GM18861 (cell line): ENCODE results near the gene SLC25A4.
"Not testable (repeated sequence)": the region's sequence is repeated elsewhere in the genome, so short reads cannot be mapped to it uniquely, and the experiment has no call there.

Experiments
- ATAC-seq: cut with Tn5 transposase; IDR thresholded peaks from one replicate; pipeline ENCODE4 v1.9.1; 2021; ENCODE audit not compliant: unreplicated experiment

The SLC25A4 gene

DNA sequence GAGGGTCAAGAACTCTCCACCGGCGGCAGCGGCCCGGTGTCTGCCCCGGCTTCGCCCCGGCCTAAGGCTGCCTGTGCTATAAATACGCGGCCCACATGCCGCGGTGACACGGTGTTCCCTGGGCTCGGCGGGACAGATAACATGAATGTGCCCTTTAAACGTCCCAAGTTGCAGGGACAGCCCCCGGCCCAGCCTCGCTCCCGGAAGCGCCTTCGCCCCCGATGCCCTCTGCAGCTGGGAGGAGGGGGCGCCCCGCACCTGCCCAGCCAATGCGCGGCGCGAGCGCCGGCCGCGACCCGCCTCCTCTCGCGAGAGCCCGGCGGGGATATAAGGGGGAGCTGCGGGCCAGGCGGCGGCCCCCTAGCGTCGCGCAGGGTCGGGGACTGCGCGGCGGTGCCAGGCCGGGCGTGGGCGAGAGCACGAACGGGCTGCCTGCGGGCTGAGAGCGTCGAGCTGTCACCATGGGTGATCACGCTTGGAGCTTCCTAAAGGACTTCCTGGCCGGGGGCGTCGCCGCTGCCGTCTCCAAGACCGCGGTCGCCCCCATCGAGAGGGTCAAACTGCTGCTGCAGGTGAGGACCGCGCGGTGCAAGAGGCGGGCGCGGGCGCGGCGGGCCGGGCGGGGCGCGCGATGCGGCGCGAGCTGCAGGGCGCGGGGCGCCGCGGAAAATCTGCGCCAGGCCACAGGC, at the start of gene SLC25A4:
SLC25A4 (plus strand) TSS at position 355 of the 689 bp plus-strand sequence; CDS start at position 462, 107 bp downstream.
- ATAC-seq, result peak; percentile 88

DNA sequence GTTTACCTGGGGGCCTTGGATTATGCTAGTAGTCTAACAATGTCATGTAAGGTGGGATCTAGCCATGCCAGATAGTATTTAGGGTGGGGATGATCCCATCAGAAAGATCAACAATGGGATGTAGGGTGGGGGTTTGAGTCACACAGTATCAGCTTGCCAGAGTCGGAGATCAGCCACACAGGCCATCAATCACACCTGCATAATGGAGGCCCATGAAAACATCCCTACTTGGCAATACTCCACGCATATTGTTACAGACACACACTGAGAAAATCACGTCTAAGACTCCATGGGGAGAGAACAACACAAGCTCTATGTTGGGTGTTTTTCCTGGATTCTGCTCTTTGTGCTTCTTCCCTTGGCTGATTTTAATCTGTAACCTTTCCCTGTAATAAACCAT, 49.5 kb upstream of the SLC25A4 start:
- ATAC-seq, result no peak

DNA sequence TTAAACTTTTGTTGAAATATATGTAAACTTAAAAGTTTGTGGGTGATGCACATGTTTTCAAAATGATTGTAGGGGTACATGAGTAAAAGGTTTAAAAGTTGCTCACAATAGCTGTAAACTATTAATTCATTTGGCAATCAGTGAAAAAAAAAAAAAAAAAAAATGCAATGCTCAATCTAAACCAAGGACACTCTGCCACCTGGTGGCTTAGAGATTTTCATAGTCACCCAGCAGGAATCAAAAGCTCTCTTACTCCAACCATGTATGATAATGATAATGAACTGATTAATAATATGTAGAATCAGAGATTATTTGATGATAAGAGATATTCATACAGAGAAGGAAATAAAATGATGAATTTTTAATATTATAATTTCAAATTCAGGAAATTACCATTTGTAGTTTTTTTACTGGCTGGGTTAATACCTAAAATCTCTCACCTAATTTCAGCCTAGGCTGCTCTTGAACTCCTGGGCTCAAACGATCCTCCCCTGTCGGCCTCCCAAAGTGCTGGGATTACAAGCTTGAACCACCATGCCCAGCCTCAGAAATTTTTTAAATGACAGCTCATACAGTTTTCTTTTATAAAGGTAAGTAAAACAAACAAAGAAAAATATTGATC, 46.9 kb upstream of the SLC25A4 start:
- no peak for ATAC-seq

DNA sequence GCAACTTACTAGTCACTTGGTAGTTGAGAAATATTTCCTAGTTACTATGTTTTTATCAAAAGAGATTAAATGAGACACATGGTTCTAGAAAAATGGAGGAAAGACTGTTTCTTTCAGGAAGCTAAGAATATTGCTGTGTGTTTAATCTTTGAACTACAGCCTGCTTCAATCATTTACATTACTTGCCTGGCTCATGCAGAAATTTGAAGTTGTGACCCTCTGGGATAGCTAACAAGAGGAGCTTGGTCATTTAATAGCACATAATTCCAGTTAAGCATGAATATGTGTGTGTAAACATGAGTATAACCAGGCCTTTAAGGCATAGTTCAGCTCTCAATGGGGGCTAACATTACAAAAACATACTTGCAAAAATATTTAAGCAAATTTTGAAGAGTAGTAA, 44.6 kb upstream of the SLC25A4 start:
- no peak for ATAC-seq

DNA sequence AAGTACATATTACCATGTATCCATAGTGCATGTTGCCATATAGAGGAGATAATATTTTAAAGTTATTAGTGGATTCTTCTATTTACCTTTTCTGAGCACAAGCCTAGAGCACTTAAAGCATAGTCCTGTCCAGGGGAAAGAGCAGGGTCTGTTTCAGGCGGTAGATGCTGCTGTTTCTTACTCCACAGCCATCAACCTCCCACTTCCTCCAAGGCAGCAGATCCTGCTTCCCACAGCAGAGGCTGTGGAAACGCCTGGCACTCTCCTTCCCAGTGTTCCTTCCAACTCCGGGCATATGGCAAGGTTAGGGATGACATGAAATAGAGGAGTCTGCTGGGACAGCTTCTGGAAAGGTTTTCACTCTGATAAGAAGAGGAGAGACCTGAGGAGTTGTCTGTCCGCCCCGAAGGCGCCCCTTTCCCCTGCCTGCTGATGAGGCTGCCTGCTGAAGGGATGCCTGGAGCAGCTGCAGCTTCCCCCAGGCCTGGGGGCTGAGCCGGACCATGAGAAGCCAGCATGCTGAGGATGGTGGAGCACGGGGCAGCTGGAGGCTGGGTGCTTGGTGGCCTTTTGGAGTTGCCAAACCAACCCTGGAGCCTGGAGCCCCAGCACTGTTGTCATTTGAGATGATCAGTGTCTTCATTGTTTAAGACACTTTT, 43.9 kb upstream of the SLC25A4 start:
- no peak for ATAC-seq

DNA sequence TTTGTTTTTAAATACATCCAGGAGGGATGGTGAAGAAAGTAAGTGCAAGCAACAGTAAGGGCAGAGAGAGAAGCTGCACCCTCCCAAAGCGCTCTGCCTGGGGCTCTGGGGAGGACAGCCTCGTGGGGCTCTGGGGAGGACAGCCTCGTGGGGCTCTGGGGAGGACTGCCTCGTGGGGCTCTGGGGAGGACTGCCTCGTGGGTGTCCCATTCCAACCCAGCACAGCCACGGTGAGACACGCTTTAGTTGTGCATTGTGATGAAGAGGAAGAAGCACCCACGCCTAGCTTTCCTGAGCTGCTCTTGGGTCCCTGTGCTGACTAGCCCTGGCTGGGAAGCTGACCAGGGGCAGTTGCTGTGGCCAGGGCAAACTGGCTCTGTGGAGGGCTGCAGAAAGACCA, 43.1 kb upstream of the SLC25A4 start:
- ATAC-seq, result no peak

DNA sequence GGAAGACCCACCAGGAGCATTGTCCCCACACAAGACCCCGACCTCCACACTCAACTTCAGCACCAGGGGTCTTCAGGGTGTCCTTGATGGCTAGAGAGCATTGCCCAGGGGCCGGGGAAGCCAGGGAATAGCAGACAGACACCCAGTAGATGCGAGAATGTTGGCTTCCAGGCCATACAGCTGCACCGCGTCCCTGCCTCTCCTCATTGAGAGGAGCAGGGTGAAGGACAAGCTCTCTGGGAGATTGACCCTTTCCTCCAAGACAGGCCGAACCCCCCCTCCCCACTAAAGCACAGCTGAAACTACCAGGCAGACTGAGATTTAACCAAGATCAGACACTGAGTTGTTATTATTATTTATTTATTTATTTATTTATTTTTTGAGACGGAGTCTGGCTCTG, 42.6 kb upstream of the SLC25A4 start:
- ATAC-seq, result no peak

DNA sequence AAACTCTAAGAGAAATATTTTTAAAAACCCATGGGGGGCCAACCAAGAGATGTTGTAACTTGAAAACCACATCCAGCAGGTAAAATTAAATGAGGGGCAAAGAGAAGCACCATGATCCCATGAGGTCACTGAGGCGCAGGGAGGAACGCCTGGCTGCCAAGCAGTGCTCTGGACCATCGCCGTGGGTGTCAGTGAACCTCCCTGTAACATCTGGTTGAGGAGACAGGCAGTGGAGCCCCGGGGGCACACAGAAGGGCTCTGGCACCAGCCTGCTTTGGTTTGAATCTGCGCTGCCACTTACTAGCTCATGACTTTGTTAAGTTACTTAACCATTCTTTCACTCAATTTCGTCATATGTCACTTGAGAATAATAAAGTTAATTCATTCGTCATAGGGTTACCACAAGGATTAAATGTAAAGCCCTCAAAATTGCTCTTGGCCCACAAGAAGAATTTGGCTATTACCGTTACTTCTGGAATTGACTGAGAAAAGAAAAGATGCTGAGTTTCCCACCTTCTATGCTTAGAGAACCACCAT, 41.6 kb upstream of the SLC25A4 start:
- ATAC-seq, result no peak

DNA sequence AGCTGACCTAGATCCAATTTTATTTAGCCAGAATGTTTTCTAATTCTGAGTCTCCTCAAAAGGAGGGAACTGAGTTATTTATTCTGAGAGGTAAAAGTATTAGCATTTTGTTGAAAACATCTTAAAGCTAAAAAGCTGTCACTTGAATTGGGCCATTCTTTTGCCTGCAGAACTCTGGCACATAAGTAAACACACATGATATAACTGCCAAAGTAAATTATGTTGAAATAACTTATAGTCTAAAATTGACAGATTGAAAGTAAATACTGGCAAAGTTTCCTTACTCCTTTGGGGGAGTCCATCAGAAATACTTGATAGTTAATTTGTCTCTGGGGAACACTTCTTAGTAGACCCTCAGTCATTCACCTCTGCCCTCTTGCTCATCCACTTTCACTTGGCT, 38.3 kb upstream of the SLC25A4 start:
- no peak for ATAC-seq

DNA sequence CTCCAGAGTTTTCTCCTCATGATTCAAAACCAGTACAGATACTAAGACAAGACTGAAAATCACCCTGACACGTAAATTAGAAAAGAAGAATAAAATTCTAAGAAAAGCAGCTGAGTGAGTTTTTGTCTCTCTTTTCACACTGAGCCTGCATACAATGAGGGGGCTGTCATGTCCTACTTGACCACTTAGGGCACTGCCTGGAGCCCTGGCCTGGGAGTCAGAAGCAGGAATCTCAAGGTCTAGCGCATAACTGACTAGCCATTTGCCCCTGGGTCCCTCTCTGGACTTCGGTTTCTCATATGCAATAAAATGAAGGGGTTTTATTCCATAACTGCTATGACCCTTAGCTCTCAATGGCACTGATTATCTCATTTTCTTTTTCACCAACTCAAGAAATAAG, 36.7 kb upstream of the SLC25A4 start:
- no peak for ATAC-seq

DNA sequence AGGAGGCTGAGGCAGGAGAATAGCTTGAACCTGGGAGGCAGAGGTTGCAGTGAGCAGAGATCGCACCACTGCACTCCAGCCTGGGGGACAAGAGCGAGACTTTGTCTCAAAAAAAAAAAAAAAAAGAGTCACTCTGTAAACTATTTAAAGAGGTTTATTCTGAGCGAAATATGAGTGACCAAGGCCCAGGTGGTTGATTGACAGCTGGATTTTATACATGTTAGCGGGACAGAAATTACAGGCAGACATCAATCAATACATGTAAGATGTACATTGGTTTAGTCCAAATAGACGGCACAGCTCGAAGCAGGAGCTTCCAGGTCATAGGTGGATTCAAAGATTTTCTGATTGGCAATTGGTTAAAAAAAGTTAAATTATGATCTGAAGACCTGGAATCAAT, 35.5 kb upstream of the SLC25A4 start:
- ATAC-seq, result not testable (repeated sequence)

DNA sequence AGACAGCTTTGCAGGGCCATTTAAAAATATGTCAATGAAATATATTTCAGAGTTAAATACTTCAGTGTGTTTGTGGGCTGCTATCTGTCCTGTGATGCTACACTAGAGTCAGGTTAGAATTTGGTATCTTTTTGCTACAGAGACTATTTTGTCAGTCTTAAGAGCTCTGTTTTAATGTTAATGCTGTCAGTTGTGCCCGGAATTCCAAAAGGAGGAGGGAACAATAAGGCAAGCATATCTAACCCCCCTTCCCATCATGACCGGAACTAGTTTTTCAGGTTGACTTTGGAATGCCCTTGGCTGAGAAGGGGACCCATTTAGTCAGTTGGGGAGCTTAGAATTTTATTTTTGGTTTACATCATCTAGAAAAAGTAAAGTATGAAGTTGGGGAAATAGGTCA, 34.9 kb upstream of the SLC25A4 start:
- ATAC-seq, result no peak

DNA sequence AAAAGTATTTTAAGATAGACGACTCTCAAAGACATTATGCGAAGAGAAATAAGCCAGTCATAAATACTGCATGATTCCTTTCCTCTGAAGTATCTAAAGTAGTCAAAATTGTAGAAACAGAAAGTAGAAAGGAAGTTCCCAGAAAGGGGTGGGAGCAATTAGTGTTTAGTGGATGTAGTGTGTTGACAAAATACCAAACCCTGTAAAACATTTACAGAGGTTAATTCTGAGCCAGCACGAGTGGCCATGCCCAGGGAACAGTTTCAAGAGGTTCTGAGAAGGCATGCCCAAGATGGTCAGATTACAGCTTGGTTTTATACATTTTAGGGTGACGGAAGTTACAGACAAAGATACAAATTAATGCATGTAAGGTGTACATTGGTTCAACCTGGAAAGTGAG, 34.4 kb upstream of the SLC25A4 start:
- no peak for ATAC-seq

DNA sequence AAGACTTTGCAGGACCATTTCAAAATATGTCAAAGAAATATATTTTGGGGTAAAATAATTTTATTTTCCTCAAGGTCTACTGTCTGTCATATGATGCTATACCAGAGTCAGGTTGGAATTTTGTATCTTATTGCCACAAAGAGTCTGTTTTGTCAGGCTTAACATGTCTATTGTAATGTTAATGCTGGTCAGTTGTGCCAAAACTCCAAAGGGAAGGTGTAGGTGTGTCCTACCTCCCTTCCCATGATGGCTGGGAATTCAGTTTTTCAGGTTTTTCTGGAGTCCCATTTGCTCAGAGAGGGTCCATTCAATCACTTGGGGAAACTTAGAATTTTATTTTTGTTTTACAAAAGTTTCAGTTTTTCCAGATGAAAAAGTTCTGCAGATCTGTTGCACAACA, 33.3 kb upstream of the SLC25A4 start:
- ATAC-seq, result no peak

DNA sequence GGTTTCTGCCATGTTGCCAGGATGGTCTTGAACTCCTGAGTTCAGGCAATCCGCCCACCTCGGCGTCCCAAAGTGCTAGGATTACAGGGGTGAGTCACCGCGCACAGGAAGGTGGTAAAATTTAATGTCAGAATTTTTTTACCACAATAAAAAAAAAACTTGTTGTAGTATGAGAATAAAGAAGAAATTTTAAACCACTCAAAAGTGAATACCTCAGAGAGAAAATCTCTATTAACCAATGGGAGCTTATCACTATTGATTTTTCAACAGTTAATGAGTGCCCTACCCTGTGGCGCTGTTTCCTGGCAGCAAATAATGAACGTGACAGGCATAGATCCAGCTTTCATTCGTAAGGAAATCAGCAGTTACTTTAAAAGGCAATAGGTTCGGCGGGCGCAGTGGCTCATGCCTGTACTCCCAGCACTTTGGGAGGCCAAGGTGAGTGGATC, 32.7 kb upstream of the SLC25A4 start:
- ATAC-seq, result no peak

DNA sequence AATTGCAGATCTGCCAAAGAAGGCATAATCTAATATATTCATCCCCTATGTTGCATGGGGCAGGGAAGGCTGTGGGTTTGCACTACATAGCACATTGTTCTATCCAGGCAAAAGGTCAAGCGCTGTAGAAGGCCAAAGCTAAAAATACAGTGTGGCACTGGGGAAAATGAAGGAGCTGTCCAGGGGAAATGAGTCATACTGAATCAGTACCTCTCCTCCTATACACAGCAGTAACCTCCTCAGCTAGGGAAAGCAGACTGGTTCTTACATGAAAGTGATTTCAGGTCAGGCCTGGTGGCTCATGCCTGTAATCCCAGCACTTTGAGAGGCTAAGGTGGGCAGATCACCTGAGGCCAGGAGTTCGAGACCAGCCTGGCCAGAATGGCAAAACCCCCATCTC, 31.0 kb upstream of the SLC25A4 start:
- ATAC-seq, result no peak

DNA sequence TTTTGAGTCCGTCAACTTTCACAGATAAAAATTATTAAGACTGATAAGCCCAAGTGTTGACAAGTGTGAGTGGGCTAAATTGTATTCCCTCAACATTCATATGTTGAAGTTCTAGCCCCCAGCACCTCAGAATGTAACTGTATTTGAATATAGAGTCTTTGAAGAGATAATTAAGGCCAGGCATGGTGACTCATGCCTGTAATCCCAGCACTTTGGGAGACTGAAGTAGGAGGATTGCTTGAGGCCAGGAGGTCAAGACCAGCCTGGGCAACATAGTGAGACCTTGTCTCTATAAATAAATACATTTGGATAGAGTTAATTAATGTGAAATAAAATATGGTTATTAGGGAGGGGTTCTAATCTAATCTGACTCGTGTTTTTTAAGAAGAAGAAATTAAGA, 29.7 kb upstream of the SLC25A4 start:
- ATAC-seq, result no peak

DNA sequence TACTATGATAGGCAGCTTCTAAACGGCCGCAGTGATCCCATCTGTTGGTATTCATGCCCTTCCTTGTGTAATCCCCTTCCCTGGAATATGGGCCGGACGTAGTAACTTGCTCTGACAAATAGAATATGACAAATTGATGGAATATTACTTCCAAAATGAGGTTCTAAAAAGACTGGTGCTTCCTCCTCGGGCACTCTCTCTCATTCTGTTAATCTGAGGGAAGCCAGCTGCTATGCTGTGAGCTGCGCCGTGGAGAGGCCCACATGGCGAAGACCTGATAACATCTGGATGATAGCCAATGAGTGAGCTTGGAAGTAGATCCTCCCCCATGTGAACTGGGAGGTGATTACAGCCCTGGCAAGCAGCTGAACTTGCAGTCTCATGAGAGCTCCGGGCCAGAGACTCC, 27.2 kb upstream of the SLC25A4 start:
- ATAC-seq, result no peak

DNA sequence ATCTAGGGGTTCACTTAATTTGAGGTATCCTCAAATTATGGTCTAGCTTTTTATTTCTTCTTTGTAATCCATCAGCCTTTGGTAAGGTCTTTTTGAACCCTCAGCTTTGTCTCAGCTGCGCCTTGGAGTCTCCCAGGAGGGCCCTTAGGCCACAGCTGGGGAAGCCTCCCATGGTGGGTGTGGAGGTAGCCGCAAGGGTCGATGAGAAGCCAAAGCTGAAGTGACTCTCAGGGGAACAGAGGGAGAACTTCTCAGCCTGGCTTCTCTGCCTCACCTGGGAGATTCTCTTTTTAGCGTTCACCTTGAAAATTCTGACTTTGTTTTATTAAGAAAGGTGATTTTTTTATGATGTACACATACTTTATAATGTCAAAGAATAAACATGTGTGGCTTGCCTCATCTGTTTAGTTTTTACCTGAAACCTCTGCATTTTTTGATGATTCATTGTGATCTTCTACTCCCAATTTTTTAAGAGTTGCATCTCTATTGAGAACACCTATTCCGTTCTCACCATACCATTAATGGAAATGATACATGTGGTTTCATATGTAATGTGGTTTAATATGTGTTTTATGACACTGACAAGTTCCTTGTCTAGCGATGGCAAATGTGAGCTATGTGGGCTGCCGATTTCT, 25.6 kb upstream of the SLC25A4 start:
- no peak for ATAC-seq

DNA sequence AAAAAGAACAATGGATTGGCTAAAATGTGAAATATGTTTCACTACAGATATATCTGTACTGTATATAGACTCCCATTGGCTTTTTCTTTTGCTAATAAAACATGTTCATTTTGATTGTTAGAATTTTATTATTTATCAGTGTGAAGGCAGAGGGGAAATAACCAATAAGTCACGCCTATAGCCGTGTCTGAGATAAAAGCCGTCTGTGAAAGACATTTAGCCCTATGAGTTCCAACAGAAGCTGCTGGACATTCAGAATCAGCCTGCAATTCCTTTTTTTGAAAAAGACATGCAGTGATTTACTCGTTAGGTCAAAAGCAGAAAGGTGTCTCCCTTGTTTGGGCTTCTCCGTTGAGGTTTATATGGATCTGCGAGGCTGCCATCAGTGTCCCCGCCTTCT, 24.2 kb upstream of the SLC25A4 start:
- no peak for ATAC-seq

DNA sequence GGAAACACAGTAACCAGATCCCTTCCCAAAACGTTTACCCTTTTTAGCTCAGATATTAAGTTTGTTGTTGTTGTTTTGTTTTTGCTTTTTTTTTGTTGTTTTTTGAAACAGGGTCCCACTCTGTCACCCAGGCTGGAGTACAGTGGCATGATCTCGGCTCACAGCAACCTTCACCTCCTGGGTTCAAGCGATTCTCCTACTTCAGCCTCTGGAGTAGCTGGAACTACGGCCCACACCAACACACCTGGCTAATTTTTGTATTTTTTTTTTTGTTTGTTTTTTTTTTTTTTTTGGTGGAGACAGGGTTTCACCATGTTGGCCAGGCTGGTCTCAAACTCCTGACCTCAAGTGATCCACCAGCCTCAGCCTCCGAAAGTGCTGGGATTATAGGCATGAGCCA, 23.6 kb upstream of the SLC25A4 start:
- not testable (repeated sequence) for ATAC-seq
